GM18951 (cell line): ENCODE data around the gene SEC61B.

ENCODE experiments used
- POLR2A ChIP-seq: IDR thresholded peaks from 4 replicates; pipeline ENCODE4 v1.6.1; 2011; ENCODE audit warnings: mild to moderate bottlenecking; ENCODE audit not compliant: insufficient read length, insufficient read depth; ENCODE audit errors: extremely low read depth
- in situ Hi-C: fragments of 300-500 bp; cut with MboI; formaldehyde crosslinking; loops from one replicate; pipeline ENCODE4 v1.12.0; 2022; ENCODE audit warnings: low sequenced_read_pairs, mixed read lengths, inconsistent platforms; ENCODE audit not compliant: unreplicated experiment

Gene SEC61B

DNA sequence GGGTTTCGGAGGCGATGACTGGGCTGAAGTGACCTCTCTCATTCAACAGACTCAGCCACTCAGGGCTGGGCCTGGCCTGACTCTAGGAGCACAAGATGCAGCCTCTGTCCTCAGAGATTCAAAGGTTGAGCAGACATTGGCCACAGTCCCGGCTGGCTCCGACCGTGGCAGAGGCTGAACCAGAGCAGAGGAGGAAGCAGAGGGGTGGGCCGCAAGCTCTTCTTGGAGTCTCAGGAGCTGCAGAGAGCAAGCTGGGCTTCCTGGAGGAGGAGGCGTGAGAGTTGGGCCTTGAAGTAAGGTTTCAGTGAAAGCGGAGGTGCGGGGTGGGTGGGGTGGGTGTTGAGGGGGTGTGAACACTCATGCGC, 38.0 kb upstream of the SEC61B start:
- no peak for TF ChIP-seq POLR2A
- in situ Hi-C loops: loop anchor here (25.0 kb wide), 2 partner anchors 628 to 828 kb away; partner anchors contain the start of gene NR4A3

DNA sequence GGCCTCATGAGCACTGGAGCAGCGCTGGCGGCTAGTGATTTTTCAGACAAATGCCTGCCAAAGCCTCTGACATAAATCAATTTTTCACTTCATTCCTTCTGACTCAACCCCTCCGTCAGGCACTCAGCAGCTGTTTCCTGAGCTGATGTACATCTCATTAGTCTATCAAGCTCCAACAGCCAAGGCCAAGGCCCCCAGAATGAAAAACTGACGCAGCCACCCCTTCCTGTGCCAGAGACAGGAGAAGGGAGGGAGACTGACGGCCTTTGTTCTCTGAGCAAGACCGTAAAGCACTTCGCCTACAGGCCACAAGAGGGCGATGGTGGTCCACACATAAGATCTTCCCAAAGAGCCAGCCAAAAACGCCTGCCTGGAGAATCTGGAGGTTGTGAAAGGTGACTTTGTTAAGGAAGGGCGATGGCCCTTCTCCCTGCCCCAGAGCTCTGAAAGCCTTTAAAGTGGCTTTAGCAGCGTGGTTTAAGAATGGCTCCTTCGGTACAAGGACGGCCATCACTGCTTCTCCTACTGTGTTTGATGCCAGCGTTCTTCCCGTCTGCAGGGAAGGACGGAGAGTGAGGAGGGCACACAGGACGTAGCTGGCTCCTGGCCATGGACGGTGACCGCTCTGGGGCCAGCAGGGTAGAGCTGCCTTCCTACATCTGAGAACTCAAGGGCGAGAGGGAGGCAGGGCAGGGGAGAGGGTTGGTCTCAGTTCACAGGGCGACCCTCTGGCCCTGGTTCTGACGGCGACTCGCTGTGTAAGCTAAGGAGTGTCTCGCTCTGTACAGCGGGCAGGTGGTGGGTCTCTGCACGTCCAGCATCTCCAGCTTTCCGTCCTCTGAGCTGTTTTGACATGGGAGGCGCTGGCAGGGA, 37.4 kb upstream of the SEC61B start:
- in situ Hi-C loops: loop anchor here (25.0 kb wide), 2 partner anchors 628 to 828 kb away; partner anchors contain the start of gene NR4A3
- no peak for TF ChIP-seq POLR2A

DNA sequence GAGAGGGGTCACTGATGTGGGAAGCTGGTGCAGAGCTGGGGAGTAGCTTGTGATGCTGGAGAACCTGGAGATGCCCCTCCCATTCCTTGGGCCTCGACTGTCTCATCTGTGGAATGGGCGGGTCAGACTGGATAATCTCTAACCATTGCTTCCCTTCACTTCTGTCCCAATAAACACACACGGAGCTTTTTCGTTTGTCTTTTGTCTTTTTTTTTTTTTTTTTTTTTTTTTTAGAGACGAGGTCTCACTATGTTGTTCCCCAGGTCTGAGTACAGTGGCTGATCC, 36.8 kb upstream of the SEC61B start:
- no peak for TF ChIP-seq POLR2A
- in situ Hi-C loops: loop anchor here (25.0 kb wide), 2 partner anchors 627 to 827 kb away; partner anchors contain the start of gene NR4A3

DNA sequence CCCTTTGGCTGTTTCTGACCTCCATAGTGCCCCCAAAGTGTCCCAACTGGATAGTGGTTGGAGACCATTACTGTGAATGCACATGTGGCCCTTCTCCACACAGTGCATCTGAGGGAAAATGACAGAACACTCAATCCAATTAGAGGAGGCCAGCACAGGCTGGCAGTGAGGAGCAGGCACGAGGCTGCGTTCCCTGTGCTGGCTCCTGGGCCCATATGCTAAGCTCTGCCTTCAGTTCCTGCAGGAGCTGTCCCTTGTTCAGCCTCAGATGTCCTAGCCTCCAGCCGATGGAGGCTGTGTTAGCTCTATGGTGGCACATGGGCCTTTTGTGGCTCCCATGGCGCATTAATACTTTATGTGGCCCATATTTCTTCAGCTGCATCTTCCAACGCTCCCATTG, 36.1 kb upstream of the SEC61B start:
- in situ Hi-C loops: loop anchor here (25.0 kb wide), 2 partner anchors 626 to 826 kb away; partner anchors contain the start of gene NR4A3
- no peak for TF ChIP-seq POLR2A

DNA sequence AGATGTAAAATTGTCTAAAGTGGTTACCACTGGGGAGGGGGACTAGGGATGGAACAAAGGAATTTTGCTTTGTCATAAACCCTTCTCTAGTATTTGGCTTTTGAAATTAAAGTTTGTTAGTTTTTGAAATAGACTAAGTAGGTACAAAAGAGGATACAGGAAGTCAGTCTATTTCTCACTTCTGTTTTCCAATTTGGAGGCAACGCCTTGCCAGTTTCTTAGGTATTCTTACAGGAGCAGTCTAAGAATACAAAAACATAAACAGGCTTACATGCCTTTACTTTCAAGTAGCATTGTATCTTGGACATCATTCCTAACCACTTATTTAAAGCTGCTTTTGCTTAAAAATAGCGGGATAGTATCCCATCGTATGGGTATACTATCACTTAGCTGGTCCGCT, 34.8 kb upstream of the SEC61B start:
- in situ Hi-C loops: loop anchor here (25.0 kb wide), 2 partner anchors 625 to 825 kb away; partner anchors contain the start of gene NR4A3
- no peak for TF ChIP-seq POLR2A

DNA sequence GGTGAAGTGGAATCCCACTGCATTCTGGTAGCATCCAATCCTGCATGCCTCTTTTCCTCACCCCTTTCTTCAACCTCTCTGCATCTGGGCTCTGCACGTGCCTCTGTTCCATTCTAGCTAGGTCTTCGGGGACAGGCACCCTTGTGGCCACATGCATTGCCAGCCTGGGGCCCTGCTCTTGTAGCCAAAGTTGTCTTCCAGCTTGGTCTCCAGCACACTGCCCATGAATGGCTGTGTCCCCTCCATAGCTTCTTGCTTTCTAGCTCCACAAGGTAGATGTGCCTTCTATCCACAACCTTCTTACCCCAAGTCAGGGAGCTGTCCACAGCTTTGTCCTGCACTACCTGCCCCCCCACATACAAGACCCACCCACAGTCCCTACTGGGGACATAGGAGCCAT, 32.9 kb upstream of the SEC61B start:
- in situ Hi-C loops: loop anchor here (25.0 kb wide), 2 partner anchors 623 to 823 kb away; partner anchors contain the start of gene NR4A3
- no peak for TF ChIP-seq POLR2A

DNA sequence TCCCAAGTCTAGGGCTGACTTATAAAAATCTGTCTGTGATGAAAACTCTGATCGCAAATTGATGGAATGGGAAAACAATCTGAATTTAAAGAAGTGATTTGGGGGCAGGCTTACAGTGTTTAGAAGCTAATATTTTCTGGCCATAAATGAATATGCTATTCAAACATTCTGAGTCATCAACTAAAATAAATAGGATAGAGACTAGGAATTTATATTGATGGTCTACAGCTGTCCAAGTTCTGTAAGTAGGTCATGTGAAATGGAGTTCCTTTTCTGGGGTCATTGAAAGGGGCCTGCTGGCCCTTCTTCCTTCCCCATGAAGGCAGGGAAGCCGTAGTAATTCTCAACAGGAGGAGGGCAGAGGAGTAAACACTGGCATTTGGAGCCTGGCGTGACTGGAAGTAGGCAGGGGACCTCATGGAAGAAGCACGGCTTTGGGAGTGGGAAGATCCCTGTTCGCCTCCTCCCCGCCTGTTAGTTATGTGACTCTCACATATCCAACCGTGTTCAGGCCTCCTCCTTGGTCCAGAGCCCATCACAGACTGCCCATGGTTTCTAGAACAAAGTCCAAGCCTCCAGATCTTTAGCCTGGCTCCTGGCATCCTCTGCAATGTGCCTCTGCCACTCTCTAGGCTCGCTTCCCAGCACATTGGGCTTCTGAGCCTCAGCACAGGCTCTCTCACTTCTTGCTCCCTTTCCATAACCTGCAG, 32.0 kb upstream of the SEC61B start:
- in situ Hi-C loops: loop anchor here (25.0 kb wide), 2 partner anchors 622 to 822 kb away; partner anchors contain the start of gene NR4A3
- no peak for TF ChIP-seq POLR2A

DNA sequence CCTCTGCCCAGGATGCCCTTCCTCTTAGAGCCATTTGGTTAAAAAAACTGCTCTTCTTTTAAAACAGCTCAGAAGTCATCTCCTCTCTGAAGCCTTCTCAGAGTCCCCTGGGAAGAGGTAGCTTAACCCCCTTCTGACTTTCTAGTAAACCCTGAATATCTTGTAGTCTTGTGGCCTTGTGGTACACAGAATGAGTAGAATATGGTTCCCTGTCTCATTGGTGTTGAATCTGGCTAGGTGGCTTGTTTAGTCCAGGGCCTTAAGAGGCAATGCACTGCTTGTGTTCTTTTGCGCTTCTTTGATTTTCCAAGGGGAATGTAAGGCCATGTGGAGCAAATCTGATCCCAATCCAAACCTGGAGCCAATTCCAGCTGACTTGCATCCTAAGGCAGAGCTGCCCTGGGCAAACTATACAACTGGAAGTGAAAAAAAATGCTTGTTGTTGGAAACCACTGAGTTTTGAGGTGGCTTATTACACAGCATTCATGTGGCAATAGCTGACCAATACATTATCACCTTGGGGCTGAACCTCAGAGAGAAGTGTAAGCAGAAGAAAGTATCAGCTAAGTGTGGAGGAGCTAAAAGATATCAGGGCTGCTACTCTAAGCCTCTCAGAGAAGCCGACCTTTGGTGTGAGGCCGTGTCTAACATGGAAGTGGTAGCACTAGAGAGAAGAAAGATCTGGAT, 31.3 kb upstream of the SEC61B start:
- in situ Hi-C loops: loop anchor here (25.0 kb wide), 2 partner anchors 622 to 822 kb away; partner anchors contain the start of gene NR4A3

DNA sequence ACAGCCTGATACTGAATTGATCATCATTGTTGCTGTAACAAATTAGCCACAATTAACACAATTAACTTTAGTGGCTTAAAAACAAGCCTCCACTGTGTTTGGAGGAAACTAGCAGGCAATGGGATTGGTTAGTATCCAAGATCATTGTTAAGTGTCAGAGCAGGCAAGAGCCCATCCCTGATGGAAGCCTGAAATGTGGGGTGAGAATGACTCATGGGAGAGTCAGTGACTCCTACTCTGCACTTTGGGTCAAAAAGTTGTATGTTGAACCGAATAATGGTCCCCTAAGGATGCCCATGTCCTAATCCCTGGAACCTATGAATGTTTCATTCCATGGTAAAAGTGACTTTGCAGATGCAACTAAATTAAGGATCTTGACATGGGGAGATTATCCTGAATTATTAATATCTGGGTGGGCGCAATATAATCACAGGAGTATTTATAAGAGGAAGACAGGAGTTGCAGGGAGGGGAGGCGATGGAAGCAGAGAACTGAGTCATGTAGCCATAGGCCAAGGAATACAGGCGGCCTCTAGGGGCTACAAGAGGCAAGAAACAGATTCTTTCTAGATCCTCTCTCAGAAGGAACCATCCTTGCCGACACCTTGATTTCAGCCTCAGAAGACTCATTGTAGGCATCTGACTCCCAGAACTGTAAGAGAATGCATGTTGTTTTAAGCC, 29.2 kb upstream of the SEC61B start:
- no peak for TF ChIP-seq POLR2A
- in situ Hi-C loops: loop anchor here (25.0 kb wide), 2 partner anchors 619 to 819 kb away; partner anchors contain the start of gene NR4A3

More for the DNA sequence above, 31.3 kb upstream of the SEC61B start:
- no peak for TF ChIP-seq POLR2A

DNA sequence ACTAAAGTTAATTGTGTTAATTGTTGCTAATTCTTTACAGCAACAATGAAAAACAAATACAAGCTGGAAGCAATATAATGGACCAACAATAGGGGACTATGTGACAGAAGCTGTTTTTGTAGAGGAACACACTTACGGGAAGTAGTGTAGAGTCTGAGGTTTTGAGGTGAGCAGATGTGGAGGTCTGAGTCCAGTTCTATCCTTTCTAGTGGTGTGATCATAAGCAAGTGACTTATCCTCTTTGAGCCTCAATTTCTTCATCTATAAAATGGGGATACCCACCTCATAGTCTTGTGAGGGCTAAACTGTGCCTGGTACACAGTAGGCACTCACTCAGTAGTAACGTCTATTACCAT, 28.6 kb upstream of the SEC61B start:
- in situ Hi-C loops: loop anchor here (25.0 kb wide), 2 partner anchors 619 to 819 kb away; partner anchors contain the start of gene NR4A3
- no peak for TF ChIP-seq POLR2A

DNA sequence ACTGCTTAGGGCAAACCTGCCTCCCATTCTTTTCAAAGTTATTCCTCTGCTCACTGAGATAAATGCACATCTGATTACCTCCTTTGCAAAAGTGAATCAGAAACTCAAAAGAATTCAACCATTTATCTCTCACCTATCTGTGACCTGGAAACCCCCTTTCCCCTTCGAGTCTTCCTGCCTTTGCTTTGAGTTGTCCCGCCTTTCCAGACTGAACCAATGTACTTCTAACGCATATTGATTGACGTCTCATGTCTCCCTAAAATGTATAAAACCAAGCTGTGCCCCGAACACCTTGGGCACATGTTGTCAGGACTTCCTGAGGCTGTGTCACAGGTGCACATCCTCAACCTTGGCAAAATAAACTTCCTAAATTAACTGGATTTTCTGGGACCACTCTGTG, 25.6 kb upstream of the SEC61B start:
- in situ Hi-C loops: loop anchor here (25.0 kb wide), 2 partner anchors 616 to 816 kb away; partner anchors contain the start of gene NR4A3

DNA sequence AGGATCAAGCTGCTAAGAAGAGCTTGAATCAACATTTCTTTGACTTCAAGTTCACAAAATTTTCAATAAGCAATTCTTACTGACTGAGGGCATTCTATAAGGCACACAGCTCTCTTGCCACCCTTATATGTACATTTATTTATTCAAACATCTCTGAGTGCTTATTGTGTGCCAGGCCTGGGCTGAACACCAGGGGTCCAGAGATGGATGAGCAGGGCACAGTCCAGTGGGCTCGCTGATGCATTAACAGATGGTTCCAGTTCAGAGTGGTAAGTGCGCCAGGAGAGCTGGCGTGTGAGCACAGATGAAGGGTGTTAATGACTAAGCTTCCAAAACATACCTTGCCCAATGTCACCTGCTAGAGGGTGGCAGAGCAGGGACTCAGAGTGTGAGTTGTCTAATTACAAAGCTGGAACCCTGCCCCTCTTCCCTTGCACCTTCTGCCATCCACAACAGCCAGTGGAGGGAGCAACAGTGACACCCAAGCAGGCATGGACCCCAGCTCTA, 24.9 kb upstream of the SEC61B start:
- no peak for TF ChIP-seq POLR2A
- in situ Hi-C loops: loop anchor here (25.0 kb wide), 2 partner anchors 615 to 815 kb away; partner anchors contain the start of gene NR4A3
